Mucosa of descending colon (tissue), 3 donors: ENCODE measurements around the gene STARD6. TPM values are rescaled to one million over a fixed set of nuclear protein-coding genes. Genes with fewer than 3 reads are reported as not detected.
A peak's percentile ranks its signal among the peaks of the same experiment; 100 is the strongest.

ENCODE experiments used
- ATAC-seq: fragments of 200-7000 bp; cut with Tn5 transposase; one replicate; pipeline ENCODE4 v1.9.1; 2020; ENCODE audit warnings: mild to moderate bottlenecking, moderate library complexity
- DNase-seq, 3 donors: peaks; one replicate each; pipeline ENCODE4 v3.0.0-alpha.2; 2020
- H3K36me3 ChIP-seq: fragments of 200-600 bp; one replicate; pipeline ENCODE4 v1.8.0; 2021; ENCODE audit warnings: low read depth, mild to moderate bottlenecking
- H3K4me1 ChIP-seq: fragments of 200-600 bp; one replicate; pipeline ENCODE4 v1.8.0; 2021; ENCODE audit warnings: low read depth, mild to moderate bottlenecking
- H3K4me3 ChIP-seq: fragments of 200-600 bp; one replicate; pipeline ENCODE4 v1.8.0; 2021; ENCODE audit warnings: mild to moderate bottlenecking
- H3K9me3 ChIP-seq: fragments of 200-600 bp; one replicate; pipeline ENCODE4 v1.8.0; 2021; ENCODE audit warnings: mild to moderate bottlenecking
- intact Hi-C, 2 donors: fragments of 100-400 bp; cut with DNase I in 1 of 2; cut with micrococcal nuclease in 1 of 2; formaldehyde crosslinking; loops; one replicate each; pipeline versions ENCODE4 v1.11.0 to v1.11.1; 2022; cut with DNase I, micrococcal nuclease
- long read RNA-seq, 2 donors: library from polyadenylated mRNA; unstranded; transcript quantifications; one replicate each; pipeline ENCODE4 v2.0.0, GENCODE V29; 2019 to 2021
- total RNA-seq, 3 donors: library from RNA; stranded (reverse); fragmentation: NEBNext Ultra II Directional in 2 of 3; extraction: Animal tissue kit (Norgen Biotek cat#: 25700) in 2 of 3; gene quantifications; one replicate each; pipeline versions ENCODE4 v1.2.1 to v1.2.4, GENCODE V29; 2021 to 2023
- TF ChIP-seq, protein P1 (sequence below): fragments of 200-600 bp; IDR thresholded peaks from one replicate; pipeline ENCODE4 v1.8.0; 2022; ENCODE audit warnings: antibody characterized with exemption, mild to moderate bottlenecking
- donor health status: DM: no; HTN: no; CAD: no; lungs with moderate emphysema.
- donor health status: DM: no; HTN: no; CAD: no.
- donor health status: DM: no; HTN: yes; CAD: no.

The STARD6 gene
- total RNA-seq: not detected
- long read RNA-seq, donor 1: 0 reads
- long read RNA-seq, donor 2: 0 reads

GRCh38 chr18:54357660-54358494 lies at the start of gene STARD6, which contains the start of gene C18orf54:
Gene STARD6, minus strand, starts transcription at chr18:54357858. Its CDS starts 3,285 bp downstream, at chr18:54354573.
Gene C18orf54, plus strand, starts transcription at chr18:54357906. Its CDS starts 2,667 bp downstream, at chr18:54360573.
- TF ChIP-seq, protein P1, sequence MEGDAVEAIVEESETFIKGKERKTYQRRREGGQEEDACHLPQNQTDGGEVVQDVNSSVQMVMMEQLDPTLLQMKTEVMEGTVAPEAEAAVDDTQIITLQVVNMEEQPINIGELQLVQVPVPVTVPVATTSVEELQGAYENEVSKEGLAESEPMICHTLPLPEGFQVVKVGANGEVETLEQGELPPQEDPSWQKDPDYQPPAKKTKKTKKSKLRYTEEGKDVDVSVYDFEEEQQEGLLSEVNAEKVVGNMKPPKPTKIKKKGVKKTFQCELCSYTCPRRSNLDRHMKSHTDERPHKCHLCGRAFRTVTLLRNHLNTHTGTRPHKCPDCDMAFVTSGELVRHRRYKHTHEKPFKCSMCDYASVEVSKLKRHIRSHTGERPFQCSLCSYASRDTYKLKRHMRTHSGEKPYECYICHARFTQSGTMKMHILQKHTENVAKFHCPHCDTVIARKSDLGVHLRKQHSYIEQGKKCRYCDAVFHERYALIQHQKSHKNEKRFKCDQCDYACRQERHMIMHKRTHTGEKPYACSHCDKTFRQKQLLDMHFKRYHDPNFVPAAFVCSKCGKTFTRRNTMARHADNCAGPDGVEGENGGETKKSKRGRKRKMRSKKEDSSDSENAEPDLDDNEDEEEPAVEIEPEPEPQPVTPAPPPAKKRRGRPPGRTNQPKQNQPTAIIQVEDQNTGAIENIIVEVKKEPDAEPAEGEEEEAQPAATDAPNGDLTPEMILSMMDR: peak; percentile 36
- Histone ChIP-seq H3K36me3 (no peaks in the 10 kb centered on the region), H3K4me1 (no peaks in the 10 kb centered on the region), H3K9me3 (no peaks in the 10 kb centered on the region), H3K4me3 (peak within 1 kb of the TSS; percentile 54)
- peak; percentile 87 to 92 (median 92) for DNase-seq
- intact Hi-C loops: no loop called here
- ATAC-seq: peak; percentile 100

- no peak overlapping the region for H3K4me3 ChIP-seq
- H3K36me3 ChIP-seq: no peaks in the 10 kb centered on the region
- no peak for DNase-seq
- H3K9me3 ChIP-seq: no peaks in the 10 kb centered on the region
- TF ChIP-seq, protein P1: no peak
- intact Hi-C loops: no loop called here
- peak; percentile 57 for ATAC-seq
- no peaks in the 10 kb centered on the region for H3K4me1 ChIP-seq
Observed at GRCh38 chr18:54405290-54405689, 47.6 kb upstream of the STARD6 start.

DNA sequence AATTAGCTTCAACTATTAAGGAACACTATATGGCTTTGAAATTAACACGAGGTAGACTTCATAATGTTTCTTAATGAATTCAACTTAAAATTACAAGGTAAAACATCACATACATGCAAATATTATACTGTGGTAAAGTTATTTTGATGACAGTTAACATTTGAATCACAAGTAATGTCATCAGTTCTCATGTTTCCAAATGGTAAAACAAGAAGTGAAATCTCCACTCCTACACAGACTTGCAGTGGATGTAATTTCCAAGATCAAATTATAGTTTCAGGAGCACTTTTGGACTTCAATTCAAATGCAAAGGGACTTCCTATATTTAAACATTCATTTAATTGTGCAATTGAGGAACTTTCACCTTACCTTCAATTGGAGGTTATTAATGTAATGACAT lies 39.1 kb upstream of the STARD6 start:
- Histone ChIP-seq H3K9me3 (no peaks in the 10 kb centered on the region), H3K36me3 (no peaks in the 10 kb centered on the region), H3K4me1 (peaks cover 3% of the 10 kb centered on the region), H3K4me3 (no peak overlapping the region)
- intact Hi-C loops: loop anchor here in 1 of 2 donors (10.0 kb wide), 1 partner anchor 278 kb away; no protein-coding TSS in a partner anchor
- TF ChIP-seq, protein P1: no peak
- no peak for ATAC-seq
- no peak for DNase-seq

GRCh38 chr18:54393648-54394294 lies 36.1 kb upstream of the STARD6 start:
- intact Hi-C loops: loop anchor here in 1 of 2 donors (10.0 kb wide), 1 partner anchor 281 kb away; no protein-coding TSS in a partner anchor
- ATAC-seq (peak; percentile 84), DNase-seq (peak in 1 of 3 donors; percentile 45)
- H3K4me1 ChIP-seq: peaks cover 3% of the 10 kb centered on the region
- H3K9me3 ChIP-seq: no peaks in the 10 kb centered on the region
- H3K36me3 ChIP-seq: no peaks in the 10 kb centered on the region
- TF ChIP-seq, protein P1: no peak
- no peak overlapping the region for H3K4me3 ChIP-seq

- DNase-seq: no peak
- Histone ChIP-seq H3K9me3 (no peaks in the 10 kb centered on the region), H3K4me3 (no peak overlapping the region), H3K36me3 (no peaks in the 10 kb centered on the region), H3K4me1 (peaks cover 3% of the 10 kb centered on the region)
- peak; percentile 77 for ATAC-seq
- intact Hi-C loops: loop anchor here in 1 of 2 donors (10.0 kb wide), 1 partner anchor 282 kb away; no protein-coding TSS in a partner anchor
- TF ChIP-seq, protein P1: peak; percentile 39
Observed at GRCh38 chr18:54392543-54393023, 34.9 kb upstream of the STARD6 start.
